ENCODE results near the gene CDH8. TPM values are rescaled to one million over a fixed set of nuclear protein-coding genes. Genes with fewer than 3 reads are reported as not detected.
"Not testable (repeated sequence)": the region's sequence is repeated elsewhere in the genome, so short reads cannot be mapped to it uniquely, and the experiment has no call there.

Gene CDH8
- total and polyA plus RNA-seq, 7 donors, result 0.13 to 3.9 (median 0.83) TPM; not detected in 2

DNA sequence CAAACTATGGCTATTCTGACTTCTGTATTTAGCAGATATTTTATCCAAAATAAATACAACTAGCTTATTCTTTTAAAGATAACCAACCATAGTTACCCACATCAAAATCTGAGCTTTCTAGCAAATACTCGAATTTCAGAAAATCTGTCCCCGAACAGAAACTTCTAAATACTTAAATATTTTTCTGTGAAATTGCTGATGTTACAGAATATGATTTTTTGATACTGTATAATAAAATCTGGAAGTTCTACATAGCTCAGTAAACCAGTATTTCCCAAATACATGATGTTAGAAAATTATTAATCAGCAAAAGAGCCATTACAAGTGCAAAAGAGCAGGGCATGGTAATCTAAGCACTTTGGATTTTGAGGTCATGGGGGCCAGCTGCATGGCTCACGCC is 114.9 kb downstream of the CDH8 start:
- Histone ChIP-seq H3K4me1 (no peaks in the 10 kb centered on the region), H3K9me3 (no peaks in the 10 kb centered on the region), H3K27ac (no peak overlapping the region), H3K27me3 (no peaks in the 10 kb centered on the region), H3K36me3 (no peaks in the 10 kb centered on the region), H3K4me3 (no peak overlapping the region)
- no peak for TF ChIP-seq POLR2AphosphoS5 (IDR thresholded peaks at IDR 0.05)
- TF ChIP-seq, protein P1, sequence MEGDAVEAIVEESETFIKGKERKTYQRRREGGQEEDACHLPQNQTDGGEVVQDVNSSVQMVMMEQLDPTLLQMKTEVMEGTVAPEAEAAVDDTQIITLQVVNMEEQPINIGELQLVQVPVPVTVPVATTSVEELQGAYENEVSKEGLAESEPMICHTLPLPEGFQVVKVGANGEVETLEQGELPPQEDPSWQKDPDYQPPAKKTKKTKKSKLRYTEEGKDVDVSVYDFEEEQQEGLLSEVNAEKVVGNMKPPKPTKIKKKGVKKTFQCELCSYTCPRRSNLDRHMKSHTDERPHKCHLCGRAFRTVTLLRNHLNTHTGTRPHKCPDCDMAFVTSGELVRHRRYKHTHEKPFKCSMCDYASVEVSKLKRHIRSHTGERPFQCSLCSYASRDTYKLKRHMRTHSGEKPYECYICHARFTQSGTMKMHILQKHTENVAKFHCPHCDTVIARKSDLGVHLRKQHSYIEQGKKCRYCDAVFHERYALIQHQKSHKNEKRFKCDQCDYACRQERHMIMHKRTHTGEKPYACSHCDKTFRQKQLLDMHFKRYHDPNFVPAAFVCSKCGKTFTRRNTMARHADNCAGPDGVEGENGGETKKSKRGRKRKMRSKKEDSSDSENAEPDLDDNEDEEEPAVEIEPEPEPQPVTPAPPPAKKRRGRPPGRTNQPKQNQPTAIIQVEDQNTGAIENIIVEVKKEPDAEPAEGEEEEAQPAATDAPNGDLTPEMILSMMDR (IDR thresholded peaks at IDR 0.05), result no peak
- TF ChIP-seq POLR2A (IDR thresholded peaks at IDR 0.05), result no peak
- TF ChIP-seq EP300 (IDR thresholded peaks at IDR 0.05), result no peak
- 69 to 80% methylated on average over 3 of the region's 3 CpGs for WGBS, 2 donors
- DNase-seq, result no peak
- intact Hi-C loops (cut with DNase I), result no loop called here

GRCh38 chr16:61917865-61918826 is 118.1 kb downstream of the CDH8 start:
- DNase-seq; H3K27ac ChIP-seq; H3K27me3 ChIP-seq; H3K9me3 ChIP-seq; H3K36me3 ChIP-seq; intact Hi-C loops (cut with DNase I); H3K4me1 ChIP-seq; H3K4me3 ChIP-seq: not testable (repeated sequence)
- 74 to 84% methylated on average over 35 to 36 of the region's 37 CpGs for WGBS, 2 donors

- Histone ChIP-seq H3K4me1 (no peaks in the 10 kb centered on the region), H3K27ac (no peak overlapping the region), H3K9me3 (no peaks in the 10 kb centered on the region), H3K4me3 (no peak overlapping the region), H3K27me3 (no peaks in the 10 kb centered on the region), H3K36me3 (no peaks in the 10 kb centered on the region)
- no peak for DNase-seq
- no peak for TF ChIP-seq POLR2A (IDR thresholded peaks at IDR 0.05)
- TF ChIP-seq, protein P1 (IDR thresholded peaks at IDR 0.05), result no peak
- TF ChIP-seq EP300 (IDR thresholded peaks at IDR 0.05), result no peak
- TF ChIP-seq POLR2AphosphoS5 (IDR thresholded peaks at IDR 0.05), result no peak
- WGBS, 2 donors, result 90 to 91% methylated on average over 3 of the region's 3 CpGs
- intact Hi-C loops (cut with DNase I), result no loop called here
Measured at GRCh38 chr16:61915569-61915968, 120.7 kb downstream of the CDH8 start.

GRCh38 chr16:61909074-61909473 is 127.2 kb downstream of the CDH8 start:
- DNase-seq, result no peak
- Histone ChIP-seq H3K4me1 (no peaks in the 10 kb centered on the region), H3K9me3 (no peaks in the 10 kb centered on the region), H3K27me3 (no peaks in the 10 kb centered on the region), H3K4me3 (no peak overlapping the region), H3K27ac (no peak overlapping the region), H3K36me3 (no peaks in the 10 kb centered on the region)
- intact Hi-C loops (cut with DNase I), result no loop called here
- WGBS, 2 donors, result 81 to 82% methylated on average over 3 of the region's 3 CpGs
- no peak for TF ChIP-seq EP300 (IDR thresholded peaks at IDR 0.05)
- TF ChIP-seq, protein P1 (IDR thresholded peaks at IDR 0.05), result no peak
- no peak for TF ChIP-seq POLR2AphosphoS5 (IDR thresholded peaks at IDR 0.05)
- TF ChIP-seq POLR2A (IDR thresholded peaks at IDR 0.05), result no peak

GRCh38 chr16:61908426-61908825 is 127.8 kb downstream of the CDH8 start:
- 83 to 93% methylated on average over 1 of the region's 1 CpG for WGBS, 2 donors
- TF ChIP-seq, protein P1 (IDR thresholded peaks at IDR 0.05), result no peak
- no peak for TF ChIP-seq POLR2A (IDR thresholded peaks at IDR 0.05)
- TF ChIP-seq EP300 (IDR thresholded peaks at IDR 0.05), result no peak
- no peak for TF ChIP-seq POLR2AphosphoS5 (IDR thresholded peaks at IDR 0.05)
- H3K4me1 ChIP-seq, result no peaks in the 10 kb centered on the region
- H3K27ac ChIP-seq, result no peak overlapping the region
- no peaks in the 10 kb centered on the region for H3K36me3 ChIP-seq
- no peak overlapping the region for H3K4me3 ChIP-seq
- intact Hi-C loops (cut with DNase I), result no loop called here
- no peak for DNase-seq
- H3K27me3 ChIP-seq, result no peaks in the 10 kb centered on the region
- H3K9me3 ChIP-seq, result no peaks in the 10 kb centered on the region
